ENCODE measurements around the gene GDF3.
"Not testable (repeated sequence)": the region's sequence is repeated elsewhere in the genome, so short reads cannot be mapped to it uniquely, and the experiment has no call there.

The GDF3 gene

DNA sequence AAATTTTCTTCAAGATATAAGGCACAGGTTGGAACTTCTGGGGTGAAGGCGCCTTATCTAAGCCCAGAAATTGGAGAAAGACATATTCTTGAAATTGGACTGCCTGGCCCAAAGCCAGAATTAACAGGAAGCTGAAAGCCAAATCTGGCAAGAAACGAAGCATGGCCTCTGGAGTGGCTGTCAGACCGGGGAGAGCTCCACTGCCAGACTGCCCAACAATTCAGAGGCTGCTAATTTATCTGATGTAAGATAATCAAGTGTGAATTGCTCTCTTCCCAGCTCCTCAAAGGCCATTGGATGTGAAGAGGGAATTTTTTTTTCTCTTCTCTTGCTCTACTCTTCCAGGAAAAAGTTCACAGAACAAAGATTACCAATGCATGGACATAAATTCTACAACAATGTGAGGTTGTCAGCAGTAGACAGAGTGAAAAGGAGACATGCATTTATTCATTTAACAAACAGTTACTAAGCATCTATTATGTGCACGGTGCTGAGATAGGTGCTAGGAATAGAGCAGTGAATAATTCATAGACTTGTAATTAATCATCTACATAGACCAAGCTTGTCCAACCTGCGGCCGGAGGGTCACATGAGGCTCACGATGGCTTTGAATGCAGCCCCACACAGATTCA is at the start of gene GDF3:
TSS of gene GDF3 (minus strand) at position 210 of the 632 bp plus-strand sequence. CDS start at position 163, 47 bp downstream.
- Mint-ChIP-seq H3K4me1 (peaks cover 11% of the 10 kb centered on the region), H3K36me3 (no peaks in the 10 kb centered on the region), H3K27ac (no peak within 1 kb of the TSS), H3K4me3 (no peak within 1 kb of the TSS), H3K9me3 (no peaks in the 10 kb centered on the region), H3K27me3 (no peaks in the 10 kb centered on the region)

DNA sequence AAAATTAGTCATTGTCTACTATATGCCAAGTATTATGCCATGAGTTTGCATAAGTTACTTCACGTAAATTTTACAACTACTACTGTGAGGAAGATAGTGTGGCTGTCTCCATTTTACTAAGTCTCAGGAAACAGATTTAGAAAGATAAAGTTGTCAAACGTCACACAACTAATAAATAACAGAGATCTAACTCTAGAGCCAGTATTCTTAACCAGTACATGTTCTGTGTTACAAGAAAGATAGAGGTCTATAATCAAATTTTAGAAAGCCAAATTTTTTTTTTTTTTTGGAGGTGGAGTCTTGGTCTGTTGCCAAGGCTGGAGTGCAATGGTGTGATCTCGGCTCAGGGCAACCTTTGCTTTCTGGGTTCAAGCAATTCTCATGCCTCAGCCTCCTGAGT is 37.4 kb upstream of the GDF3 start:
- H3K4me1 Mint-ChIP-seq: no peaks in the 10 kb centered on the region
- H3K27me3 Mint-ChIP-seq: no peaks in the 10 kb centered on the region
- H3K36me3 Mint-ChIP-seq: no peaks in the 10 kb centered on the region
- H3K4me3 Mint-ChIP-seq: no peak overlapping the region
- H3K9me3 Mint-ChIP-seq: no peaks in the 10 kb centered on the region
- H3K27ac Mint-ChIP-seq: no peak overlapping the region

DNA sequence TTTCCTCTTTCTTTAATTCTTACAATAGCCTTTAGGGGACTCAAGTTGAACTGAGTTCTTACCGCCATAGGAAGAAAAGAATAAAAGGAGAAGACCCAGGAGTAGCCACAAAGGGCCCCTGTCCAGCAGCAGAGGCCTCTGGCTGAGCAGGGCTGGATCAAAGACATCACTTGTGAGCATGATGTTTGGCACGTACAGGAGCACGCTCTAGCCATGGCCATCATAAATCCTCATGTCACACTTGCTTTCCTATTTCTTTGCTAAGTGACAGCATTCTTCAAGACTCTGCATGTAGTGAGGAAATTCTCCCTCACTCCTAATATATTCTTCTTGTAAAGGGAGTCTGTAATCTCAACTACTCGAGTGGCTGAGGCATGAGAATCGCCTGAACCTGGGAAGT is 35.9 kb upstream of the GDF3 start:
- no peaks in the 10 kb centered on the region for H3K4me1 Mint-ChIP-seq
- no peaks in the 10 kb centered on the region for H3K36me3 Mint-ChIP-seq
- no peak overlapping the region for H3K27ac Mint-ChIP-seq
- no peaks in the 10 kb centered on the region for H3K9me3 Mint-ChIP-seq
- H3K4me3 Mint-ChIP-seq: no peak overlapping the region
- H3K27me3 Mint-ChIP-seq: no peaks in the 10 kb centered on the region

DNA sequence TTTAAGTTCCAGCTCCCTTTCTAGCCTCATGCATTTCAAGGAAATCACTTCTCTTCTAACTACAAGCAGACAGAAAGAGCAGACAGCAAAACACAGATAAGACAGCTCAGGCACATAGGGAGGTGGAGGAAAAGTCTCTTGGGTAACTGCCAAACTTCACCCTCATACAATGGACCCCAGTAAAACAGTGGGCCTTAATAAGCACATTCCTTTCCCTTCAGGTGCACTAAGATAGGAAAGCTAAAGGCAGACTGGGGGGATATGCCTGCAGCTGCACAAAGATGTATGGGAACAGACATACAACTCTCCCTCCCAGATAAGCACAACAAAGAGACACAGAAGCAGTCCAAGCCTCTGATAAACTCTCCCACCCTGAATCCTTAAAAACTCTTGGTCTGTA is 35.4 kb upstream of the GDF3 start:
- H3K9me3 Mint-ChIP-seq, H3K4me1 Mint-ChIP-seq, H3K27ac Mint-ChIP-seq, H3K36me3 Mint-ChIP-seq, H3K27me3 Mint-ChIP-seq, H3K4me3 Mint-ChIP-seq: not testable (repeated sequence)

DNA sequence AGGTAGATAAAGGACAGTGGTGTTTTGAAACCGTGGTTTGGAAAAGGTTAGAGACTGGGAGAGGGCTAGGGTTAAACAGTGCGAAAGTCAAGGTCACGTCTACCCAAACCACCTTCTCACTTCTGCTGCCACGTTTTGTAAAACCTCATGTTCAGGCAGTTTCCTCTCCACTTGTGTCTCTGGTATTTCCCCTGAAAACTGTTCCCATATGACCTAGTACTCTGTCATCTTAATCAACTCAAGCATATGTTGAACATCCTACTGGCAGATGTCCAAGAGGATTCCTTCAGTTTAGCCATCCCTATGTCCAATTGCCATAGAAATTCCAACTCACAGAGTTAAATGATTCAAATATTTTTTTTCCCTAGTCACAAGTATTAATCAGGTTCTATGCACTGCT is 34.2 kb upstream of the GDF3 start:
- Mint-ChIP-seq H3K4me3 (no peak overlapping the region), H3K4me1 (no peaks in the 10 kb centered on the region), H3K36me3 (no peaks in the 10 kb centered on the region), H3K27me3 (peaks cover 2% of the 10 kb centered on the region), H3K9me3 (no peaks in the 10 kb centered on the region), H3K27ac (no peak overlapping the region)

DNA sequence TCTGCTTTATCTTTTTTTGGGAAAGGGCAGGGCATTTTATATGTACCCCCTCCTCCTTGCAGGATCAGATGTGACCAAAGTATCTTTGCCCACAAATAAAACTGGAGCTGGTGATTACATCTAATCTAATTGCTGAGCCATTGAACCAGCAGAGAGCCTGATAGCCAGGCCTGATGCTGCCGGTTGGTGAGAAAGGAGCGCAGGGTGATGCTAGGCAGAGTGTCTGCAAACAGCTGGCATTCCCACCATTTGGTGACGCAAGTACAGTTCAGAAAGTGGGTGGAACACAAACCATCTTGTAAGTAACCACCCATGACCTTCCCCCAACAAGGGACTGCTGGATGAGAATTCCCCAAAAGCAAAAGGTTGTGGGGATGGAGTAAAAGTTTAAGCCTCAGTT is 28.4 kb upstream of the GDF3 start:
- Mint-ChIP-seq H3K36me3 (no peaks in the 10 kb centered on the region), H3K27me3 (peaks cover 2% of the 10 kb centered on the region), H3K27ac (no peak overlapping the region), H3K9me3 (no peaks in the 10 kb centered on the region), H3K4me1 (no peaks in the 10 kb centered on the region), H3K4me3 (no peak overlapping the region)

DNA sequence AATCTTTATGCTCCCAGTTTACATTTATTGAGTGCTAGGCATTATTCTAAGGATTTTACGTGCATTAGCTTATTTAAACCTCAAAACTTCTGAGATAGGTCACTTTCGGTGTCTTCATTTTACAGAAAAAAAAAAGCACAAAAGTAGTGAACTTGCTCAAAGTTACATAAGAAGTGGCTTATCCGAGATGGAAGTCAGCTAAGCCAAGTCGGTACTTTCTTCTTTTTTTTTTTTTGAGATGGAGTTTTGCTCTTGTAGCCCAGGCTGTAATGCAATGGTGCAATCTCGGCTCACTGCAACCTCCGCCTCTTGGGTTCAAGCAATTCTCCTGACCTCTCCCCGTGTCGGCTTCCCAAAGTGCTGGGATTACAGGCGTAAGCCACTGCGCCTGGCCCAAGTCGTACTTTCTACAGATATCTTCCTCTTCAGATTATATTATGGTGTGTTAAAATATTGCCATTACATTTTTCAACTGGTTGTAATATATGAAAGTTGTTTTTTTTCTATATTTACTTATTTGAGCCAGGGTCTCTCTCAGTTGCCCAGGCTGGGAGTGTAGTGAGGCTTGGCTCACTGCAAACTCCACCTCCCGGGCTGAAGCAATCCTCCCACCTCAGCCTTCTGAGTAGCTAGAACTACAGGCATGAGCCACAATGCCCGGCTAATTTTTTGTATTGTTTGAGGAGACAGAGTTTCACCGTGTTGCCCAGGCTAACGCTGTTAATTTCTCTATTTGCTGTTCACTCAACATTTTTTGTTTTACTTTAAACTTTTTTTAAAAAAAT is 24.6 kb upstream of the GDF3 start:
- H3K4me1 Mint-ChIP-seq: no peaks in the 10 kb centered on the region
- H3K27ac Mint-ChIP-seq: no peak overlapping the region
- peaks cover 3% of the 10 kb centered on the region for H3K27me3 Mint-ChIP-seq
- H3K4me3 Mint-ChIP-seq: no peak overlapping the region
- H3K9me3 Mint-ChIP-seq: no peaks in the 10 kb centered on the region
- no peaks in the 10 kb centered on the region for H3K36me3 Mint-ChIP-seq

DNA sequence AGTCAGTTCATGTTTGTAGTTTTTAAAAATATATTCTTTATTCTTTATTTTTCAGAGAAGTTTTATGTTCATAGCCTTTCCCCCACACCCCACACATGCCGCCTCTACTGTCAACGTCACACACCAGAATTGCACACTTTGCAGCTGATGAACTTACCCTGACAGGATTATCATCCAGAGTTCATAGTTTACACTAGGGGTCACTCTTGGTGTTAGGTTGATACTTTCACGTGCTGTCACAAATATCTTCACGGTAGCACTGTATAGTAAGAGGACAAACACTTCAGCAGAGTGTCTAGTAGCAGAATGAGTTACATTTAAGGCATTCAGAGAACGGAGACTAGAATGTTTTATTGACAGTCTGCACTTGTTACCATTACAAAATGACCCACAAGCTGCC is 20.8 kb upstream of the GDF3 start:
- H3K27me3 Mint-ChIP-seq: peaks cover 4% of the 10 kb centered on the region
- H3K27ac Mint-ChIP-seq: no peak overlapping the region
- H3K4me1 Mint-ChIP-seq: no peaks in the 10 kb centered on the region
- no peaks in the 10 kb centered on the region for H3K36me3 Mint-ChIP-seq
- no peak overlapping the region for H3K4me3 Mint-ChIP-seq
- H3K9me3 Mint-ChIP-seq: no peaks in the 10 kb centered on the region

DNA sequence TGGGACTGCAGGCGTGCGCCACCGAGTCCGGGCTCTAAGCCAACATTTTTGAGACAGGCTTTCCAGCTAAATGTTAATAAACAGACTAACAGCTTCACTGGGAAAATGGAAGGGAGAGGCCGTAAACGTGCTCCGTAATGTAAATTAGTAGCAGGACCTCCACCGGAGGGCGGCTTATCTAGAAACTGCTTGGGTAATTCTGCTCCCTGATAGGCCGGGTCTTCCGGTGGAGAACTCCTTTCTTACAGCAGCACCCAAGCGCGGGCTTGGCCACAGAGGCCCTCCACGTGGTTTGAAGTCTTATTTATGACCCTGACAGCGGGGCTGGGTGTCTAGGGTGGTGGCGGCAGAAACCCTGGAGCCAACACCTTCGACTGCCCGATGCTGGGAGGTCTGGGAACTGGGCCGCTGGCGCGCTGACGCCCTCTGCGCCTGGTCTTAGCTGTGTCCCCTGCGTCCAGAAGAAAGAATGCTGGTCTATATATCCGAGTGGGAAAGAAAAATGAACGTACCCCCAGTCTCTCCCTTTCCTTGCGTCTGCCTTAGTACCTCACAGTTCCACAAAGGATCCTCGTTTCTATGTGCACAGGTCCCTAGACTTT is 17.4 kb upstream of the GDF3 start:
- H3K9me3 Mint-ChIP-seq: no peaks in the 10 kb centered on the region
- no peaks in the 10 kb centered on the region for H3K36me3 Mint-ChIP-seq
- H3K4me1 Mint-ChIP-seq: no peaks in the 10 kb centered on the region
- no peak overlapping the region for H3K4me3 Mint-ChIP-seq
- peaks cover 4% of the 10 kb centered on the region for H3K27me3 Mint-ChIP-seq
- no peak overlapping the region for H3K27ac Mint-ChIP-seq

DNA sequence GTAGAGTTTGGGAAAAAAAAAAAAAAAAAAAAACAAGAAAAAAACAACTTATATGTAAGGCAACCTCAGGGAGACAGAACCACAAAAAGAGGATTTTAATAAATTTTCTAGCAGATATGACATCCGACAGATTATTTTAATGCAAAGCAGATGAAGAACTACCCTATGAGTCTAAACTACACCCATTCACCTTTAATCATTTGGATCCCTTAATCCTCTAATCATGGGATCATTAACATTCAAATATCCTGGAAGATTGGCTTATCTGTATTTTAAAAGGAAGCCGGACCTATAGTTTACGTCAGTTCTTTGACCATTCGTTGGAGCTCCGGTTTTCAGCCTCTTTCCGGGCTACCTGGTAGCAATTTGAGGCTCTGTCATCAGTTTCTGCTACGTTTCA is 15.6 kb upstream of the GDF3 start, which contains the start of gene DPPA3:
TSS of gene DPPA3 (plus strand) at position 301 of the 400 bp plus-strand sequence. CDS start 138 bp downstream, outside the sequence.
- no peaks in the 10 kb centered on the region for H3K4me1 Mint-ChIP-seq
- H3K4me3 Mint-ChIP-seq: no peak within 1 kb of the TSS
- no peak within 1 kb of the TSS for H3K27ac Mint-ChIP-seq
- H3K9me3 Mint-ChIP-seq: no peaks in the 10 kb centered on the region
- no peaks in the 10 kb centered on the region for H3K36me3 Mint-ChIP-seq
- H3K27me3 Mint-ChIP-seq: peaks cover 4% of the 10 kb centered on the region

DNA sequence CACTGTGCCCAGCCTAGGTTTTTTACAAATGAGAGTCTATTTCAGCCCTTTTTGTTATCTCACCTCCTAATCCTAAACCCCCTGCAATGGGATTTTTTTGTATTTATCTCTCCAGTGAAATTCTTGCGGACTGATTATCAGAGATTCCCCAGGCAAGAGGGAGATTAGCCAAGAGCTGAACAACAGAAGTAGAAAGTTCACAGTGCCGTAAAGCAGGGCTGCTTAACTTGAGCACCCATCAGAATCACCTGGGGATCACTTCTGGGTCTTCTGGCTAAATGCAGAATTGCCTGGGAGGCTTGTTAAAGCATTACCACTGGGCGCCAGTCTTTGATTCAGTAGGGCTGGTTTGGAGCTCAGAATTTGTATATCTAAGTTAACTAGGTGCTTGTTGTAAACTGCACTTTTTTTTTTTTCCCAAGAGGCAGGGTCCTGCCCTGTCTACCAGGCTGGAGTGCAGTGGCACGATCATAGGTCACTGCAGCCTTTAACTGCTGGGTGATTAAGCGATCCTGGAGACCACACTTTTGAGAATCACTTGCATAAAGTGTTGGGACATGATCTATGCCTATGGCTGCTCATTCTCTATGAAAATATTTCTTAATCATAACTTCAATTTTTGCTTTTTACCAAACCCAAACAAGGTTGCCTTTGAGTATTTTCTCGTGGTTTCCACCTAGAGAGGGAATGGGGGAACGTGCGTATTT is 14.5 kb upstream of the GDF3 start:
- Mint-ChIP-seq H3K27ac (no peak overlapping the region), H3K36me3 (no peaks in the 10 kb centered on the region), H3K4me1 (no peaks in the 10 kb centered on the region), H3K4me3 (no peak overlapping the region), H3K9me3 (no peaks in the 10 kb centered on the region), H3K27me3 (peaks cover 2% of the 10 kb centered on the region)

DNA sequence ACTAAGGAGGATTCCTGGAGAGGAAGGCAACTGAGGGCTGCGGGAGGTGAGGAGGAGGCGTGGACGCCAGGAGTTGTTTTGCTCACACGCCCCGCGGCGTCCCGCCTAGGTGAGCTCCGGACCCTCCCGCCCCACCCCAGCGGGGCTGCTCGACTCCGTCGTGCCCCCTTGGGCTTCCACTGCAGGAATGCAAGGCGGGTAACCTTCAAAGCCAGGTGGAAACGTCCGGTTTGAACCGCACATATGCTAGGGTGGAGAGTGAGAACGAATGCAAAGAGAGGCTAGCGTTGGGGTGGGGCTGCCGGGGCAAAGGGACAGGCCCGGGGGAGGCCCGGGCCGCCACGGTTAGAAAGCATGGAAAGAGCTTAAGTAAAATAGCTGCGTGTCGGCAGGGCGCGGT is 10.3 kb upstream of the GDF3 start:
- H3K27ac Mint-ChIP-seq: no peak overlapping the region
- no peaks in the 10 kb centered on the region for H3K36me3 Mint-ChIP-seq
- H3K9me3 Mint-ChIP-seq: no peaks in the 10 kb centered on the region
- H3K27me3 Mint-ChIP-seq: no peaks in the 10 kb centered on the region
- no peak overlapping the region for H3K4me3 Mint-ChIP-seq
- H3K4me1 Mint-ChIP-seq: no peaks in the 10 kb centered on the region

DNA sequence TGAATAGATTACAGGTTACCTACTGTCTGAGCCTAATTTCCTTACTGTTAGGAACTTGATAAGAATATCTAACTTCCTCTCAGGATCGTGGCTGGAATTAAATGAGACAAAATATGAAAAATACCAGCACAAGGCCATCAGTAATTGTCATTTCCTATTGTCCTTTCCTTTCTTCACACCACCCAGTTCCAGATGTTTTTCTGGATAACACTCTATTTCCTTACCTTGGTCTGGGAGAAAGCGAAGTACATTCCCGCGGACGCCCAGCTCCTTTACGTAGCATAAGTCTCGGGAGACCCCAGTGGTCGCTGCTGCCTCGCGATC is 376 bp downstream of the GDF3 start:
- H3K27me3 Mint-ChIP-seq: no peaks in the 10 kb centered on the region
- H3K27ac Mint-ChIP-seq: no peak overlapping the region
- H3K36me3 Mint-ChIP-seq: no peaks in the 10 kb centered on the region
- H3K4me3 Mint-ChIP-seq: no peak overlapping the region
- H3K9me3 Mint-ChIP-seq: no peaks in the 10 kb centered on the region
- H3K4me1 Mint-ChIP-seq: peaks cover 11% of the 10 kb centered on the region

DNA sequence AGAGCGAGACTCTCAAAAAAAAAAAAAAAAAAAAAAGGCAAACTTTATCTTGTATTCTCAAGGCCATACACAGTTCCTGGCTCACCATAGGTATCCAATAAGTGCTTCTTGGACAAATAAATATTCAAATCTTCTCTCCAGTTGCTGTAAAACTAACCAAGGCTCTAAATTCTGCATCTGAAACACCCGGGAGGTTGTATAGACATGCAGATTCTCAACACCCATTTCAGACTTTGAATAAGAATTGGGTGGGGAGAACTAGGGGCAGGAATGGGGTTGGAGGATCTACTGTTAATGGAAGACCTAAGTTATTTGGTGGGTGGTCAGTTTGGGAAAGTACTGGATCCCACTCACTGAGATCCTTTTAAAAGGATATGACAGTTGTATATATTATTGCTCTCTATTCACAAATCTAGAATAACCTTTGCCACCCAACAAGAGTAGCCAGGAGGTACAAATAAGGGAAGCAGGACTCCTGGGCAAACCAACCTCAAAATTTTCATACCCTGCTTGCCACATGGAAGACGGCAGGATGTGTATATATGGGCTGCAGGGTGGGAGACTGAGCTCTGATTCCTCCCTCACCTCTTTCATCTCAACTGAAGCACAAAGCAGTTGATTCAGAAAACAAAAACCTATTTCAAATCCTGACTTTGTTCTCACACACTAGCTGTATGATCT is 879 bp downstream of the GDF3 start:
- no peaks in the 10 kb centered on the region for H3K9me3 Mint-ChIP-seq
- H3K4me1 Mint-ChIP-seq: peaks cover 11% of the 10 kb centered on the region
- no peaks in the 10 kb centered on the region for H3K27me3 Mint-ChIP-seq
- H3K4me3 Mint-ChIP-seq: no peak overlapping the region
- H3K36me3 Mint-ChIP-seq: no peaks in the 10 kb centered on the region
- H3K27ac Mint-ChIP-seq: no peak overlapping the region

DNA sequence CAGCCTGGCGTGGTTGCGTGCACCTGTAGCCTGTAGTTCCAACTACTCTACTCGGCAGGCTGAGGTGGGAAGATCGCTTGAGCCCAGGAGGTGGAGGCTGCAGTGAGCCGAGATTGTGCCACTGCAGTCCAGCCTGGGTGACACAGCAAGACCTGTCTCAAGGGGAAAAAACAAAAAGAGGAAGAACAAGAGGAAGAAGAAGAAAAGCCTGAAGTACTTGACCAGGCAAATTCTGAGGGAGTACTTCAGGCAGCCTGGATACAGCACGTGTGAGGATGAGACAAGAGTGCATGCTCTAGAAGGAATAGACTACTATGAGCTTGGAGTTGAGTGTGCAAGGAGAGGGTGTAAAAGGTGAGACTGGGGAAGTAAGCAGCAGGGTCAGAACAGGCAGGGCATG is 1.8 kb downstream of the GDF3 start:
- Mint-ChIP-seq H3K9me3 (no peaks in the 10 kb centered on the region), H3K27ac (no peak overlapping the region), H3K27me3 (no peaks in the 10 kb centered on the region), H3K36me3 (no peaks in the 10 kb centered on the region), H3K4me1 (peaks cover 11% of the 10 kb centered on the region), H3K4me3 (no peak overlapping the region)
